ENCODE measurements around the gene DOK1.

DOK1 gene

DNA sequence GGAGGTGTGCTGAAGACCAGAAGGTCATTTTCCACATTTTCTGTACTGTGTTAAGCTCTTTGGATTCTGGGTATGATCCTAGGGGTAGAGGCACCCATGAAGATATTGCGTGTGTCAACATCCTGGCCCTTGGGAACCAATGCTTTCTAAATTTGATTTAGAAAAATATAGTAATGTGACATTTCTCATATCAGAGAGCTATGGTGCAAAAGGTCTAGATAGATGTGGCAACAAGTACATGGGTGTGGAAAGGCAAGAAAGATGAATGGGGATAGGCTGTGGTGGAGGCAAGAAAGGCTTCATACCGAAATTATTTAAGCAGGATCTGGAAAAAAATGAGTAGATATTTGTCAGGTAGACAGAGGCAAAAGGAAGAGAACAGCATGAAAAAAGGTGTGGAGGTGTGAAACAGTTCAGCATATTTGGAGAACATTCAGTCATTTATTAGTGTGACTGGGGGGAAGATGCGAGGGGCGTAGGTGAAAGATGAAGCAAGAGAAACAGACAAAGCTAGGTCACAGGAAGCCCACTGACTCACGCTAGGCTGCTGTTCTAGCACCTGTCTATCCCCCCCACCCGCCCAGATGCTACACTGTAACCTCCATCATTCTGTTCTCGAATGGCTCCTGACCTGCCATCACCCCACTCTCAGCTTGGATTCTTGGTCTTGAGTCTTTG, 11.7 kb downstream of the DOK1 start:
- peaks cover 38% of the 10 kb centered on the region for H3K4me1 Mint-ChIP-seq (ENCODE audit: low read depth)
- H3K9me3 Mint-ChIP-seq, result no peaks in the 10 kb centered on the region
- no peaks in the 10 kb centered on the region for H3K36me3 Mint-ChIP-seq (ENCODE audit: low read depth)
- peak overlapping the region; percentile 90 for H3K27ac Mint-ChIP-seq
- H3K4me3 Mint-ChIP-seq, result peak overlapping the region; percentile 68
- H3K27me3 Mint-ChIP-seq, result peaks cover 27% of the 10 kb centered on the region

DNA sequence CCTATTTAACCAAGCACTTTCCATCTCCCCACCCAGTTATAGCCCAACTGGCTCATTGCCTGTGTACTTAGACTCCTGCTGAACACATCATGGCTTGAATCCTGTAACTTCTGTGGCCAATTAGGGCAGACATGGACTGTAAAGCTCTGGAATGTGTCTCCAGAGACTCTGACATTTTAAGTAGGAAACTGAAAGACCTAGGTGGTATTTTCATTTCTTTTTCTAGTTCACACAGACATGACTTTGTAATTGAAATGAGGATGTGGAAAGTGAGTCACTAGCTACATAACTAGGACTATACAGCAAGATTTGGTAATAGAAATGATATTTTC, 12.2 kb downstream of the DOK1 start:
- H3K4me3 Mint-ChIP-seq, result peak overlapping the region; percentile 68
- H3K27me3 Mint-ChIP-seq, result peaks cover 22% of the 10 kb centered on the region
- H3K27ac Mint-ChIP-seq, result peak overlapping the region; percentile 90
- peaks cover 38% of the 10 kb centered on the region for H3K4me1 Mint-ChIP-seq (ENCODE audit: low read depth)
- H3K9me3 Mint-ChIP-seq, result no peaks in the 10 kb centered on the region
- H3K36me3 Mint-ChIP-seq (ENCODE audit: low read depth), result no peaks in the 10 kb centered on the region

DNA sequence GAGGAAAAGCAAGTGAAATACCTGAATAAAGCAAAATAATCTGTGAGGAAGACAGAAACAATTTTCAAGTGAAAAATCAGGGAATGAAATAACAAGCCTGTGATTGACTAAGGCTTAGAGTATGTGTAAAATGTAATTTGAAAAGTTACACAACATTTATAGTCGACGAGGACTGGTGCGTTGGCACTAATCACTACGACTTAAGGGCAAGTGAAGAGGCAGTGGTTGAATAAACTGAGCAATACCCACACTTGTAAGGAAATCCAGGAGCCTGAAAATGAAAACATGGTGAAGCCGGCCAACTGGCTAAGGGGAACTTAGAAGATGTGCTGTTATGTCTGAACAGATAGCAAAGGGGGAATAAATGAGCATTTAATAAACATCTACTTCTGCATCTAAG, 13.4 kb downstream of the DOK1 start:
- peaks cover 43% of the 10 kb centered on the region for H3K4me1 Mint-ChIP-seq (ENCODE audit: low read depth)
- H3K27me3 Mint-ChIP-seq, result peaks cover 13% of the 10 kb centered on the region
- H3K36me3 Mint-ChIP-seq (ENCODE audit: low read depth), result no peaks in the 10 kb centered on the region
- H3K4me3 Mint-ChIP-seq, result no peak overlapping the region
- peak overlapping the region; percentile 1 for H3K27ac Mint-ChIP-seq
- H3K9me3 Mint-ChIP-seq, result no peaks in the 10 kb centered on the region

DNA sequence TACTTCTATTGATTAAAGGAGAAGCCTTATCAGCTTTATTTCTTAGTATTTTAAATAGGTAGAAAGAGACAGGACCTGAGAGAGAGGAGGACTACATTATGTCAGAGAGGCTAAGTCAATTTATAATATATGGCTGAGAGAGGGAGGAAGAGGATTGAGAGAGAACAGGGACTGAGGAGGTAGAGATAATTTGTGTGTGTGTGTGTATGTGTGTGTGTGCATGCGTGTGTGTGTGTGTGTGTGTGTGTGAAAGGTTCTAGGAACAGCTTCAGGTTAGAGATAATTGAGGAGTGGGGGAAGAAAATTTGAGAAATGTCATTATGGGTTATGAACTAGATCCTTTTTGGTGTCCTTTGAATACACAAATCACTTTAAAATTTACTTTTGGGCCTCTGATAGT, 15.2 kb downstream of the DOK1 start:
- Mint-ChIP-seq H3K9me3 (peaks cover 5% of the 10 kb centered on the region), H3K4me1 (ENCODE audit: low read depth) (peaks cover 57% of the 10 kb centered on the region), H3K36me3 (ENCODE audit: low read depth) (no peaks in the 10 kb centered on the region), H3K27ac (no peak overlapping the region), H3K4me3 (no peak overlapping the region), H3K27me3 (peaks cover 8% of the 10 kb centered on the region)

DNA sequence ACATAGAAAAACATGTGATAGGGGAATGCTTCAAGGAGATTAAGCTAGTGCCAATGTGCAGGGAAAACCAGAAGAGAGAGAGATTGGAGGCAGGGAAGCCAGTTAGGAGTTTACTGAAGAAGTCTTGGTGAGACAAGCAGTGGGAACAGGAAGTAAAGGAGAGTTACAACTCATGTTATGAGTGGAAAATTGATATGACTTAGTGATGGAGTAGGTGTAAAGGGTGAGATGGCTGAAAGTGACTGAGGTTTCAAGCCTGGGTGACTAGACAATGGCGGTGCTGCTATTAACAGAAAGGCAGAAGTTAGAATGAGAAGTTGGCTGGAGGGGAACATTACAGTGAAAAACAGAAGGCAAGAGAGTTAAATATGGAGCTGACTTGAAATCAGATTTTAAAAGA, 16.5 kb downstream of the DOK1 start:
- Mint-ChIP-seq H3K4me1 (ENCODE audit: low read depth) (peaks cover 53% of the 10 kb centered on the region), H3K9me3 (peaks cover 6% of the 10 kb centered on the region), H3K27me3 (peaks cover 8% of the 10 kb centered on the region), H3K36me3 (ENCODE audit: low read depth) (no peaks in the 10 kb centered on the region), H3K4me3 (no peak overlapping the region), H3K27ac (no peak overlapping the region)

DNA sequence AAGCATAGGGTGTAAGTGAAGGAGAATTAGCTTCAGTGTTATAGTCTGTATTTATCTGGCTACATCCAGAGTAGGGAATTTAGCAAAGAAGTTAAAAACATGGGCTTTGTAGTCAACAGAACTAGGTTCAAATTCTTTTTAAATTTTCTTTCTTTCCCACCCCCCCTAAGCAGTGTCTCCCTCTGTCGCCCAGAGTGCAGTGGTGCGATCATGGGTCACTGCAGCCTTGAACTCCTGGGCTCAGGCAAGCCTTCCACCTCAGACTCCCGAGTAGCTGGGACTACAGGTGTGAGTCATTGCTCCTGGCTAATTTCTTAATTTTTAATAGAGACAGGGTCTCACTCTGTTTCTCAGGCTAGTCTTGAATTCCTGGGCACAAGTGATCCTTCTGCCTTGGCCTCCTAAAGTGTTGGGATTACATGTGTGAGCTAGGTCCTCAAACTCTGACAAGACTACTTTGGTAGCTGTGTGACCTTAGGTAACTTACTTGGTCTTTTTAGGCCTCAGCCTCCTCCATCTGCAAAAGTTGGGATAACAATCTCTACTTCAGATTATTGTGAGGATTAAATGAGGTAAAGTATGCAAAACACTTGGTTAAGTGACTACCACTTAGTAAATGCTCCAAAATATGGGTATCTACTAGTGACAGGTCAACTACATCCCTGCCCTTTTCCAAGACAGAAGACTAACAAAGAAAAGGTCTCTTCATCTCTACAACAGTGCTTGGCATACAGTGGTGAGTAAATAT, 17.8 kb downstream of the DOK1 start:
- Mint-ChIP-seq H3K27ac (no peak overlapping the region), H3K9me3 (peaks cover 6% of the 10 kb centered on the region), H3K4me1 (ENCODE audit: low read depth) (peaks cover 45% of the 10 kb centered on the region), H3K27me3 (peaks cover 8% of the 10 kb centered on the region), H3K4me3 (no peak overlapping the region), H3K36me3 (ENCODE audit: low read depth) (no peaks in the 10 kb centered on the region)

DNA sequence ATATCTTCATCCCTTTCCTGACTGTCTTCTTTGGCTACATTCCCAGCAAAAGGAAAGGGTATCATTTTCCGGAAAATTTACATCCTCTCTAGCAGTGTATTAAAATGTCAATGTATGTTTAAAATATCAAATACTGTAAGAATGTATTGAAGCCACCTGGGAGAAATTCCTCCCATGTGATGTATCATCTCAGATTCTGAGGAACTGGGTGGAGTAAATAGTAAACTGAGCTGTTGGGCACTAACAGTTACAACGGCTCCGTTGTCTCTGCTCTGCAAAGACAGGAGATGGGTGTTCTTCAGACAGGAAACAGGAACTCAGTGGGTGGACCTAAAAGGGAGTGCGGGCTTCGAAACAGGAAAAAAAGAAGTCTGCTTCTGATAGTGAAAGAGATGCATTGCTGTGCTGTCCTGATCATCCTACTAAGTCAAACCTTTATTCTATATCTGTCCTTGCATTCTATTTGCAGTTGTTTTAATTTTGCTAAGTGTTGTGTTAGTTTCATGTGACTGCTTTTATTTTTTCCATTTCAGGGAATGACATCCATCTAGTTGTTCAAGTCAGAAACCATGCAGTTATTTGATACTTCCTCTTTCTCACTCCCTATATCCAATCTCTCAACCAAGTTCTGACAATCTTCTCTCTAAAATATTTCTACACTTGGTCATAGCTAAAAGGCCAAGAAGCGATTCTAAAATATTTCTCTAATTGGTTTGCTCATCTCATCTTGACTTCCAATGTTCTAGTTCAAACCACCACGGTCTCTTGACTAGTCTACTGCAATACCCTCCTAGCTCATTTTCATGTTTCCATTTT, 19.4 kb downstream of the DOK1 start:
- Mint-ChIP-seq H3K4me3 (peak overlapping the region; percentile 63), H3K36me3 (ENCODE audit: low read depth) (no peaks in the 10 kb centered on the region), H3K27ac (peak overlapping the region; percentile 73), H3K4me1 (ENCODE audit: low read depth) (peaks cover 34% of the 10 kb centered on the region), H3K27me3 (no peaks in the 10 kb centered on the region), H3K9me3 (peaks cover 6% of the 10 kb centered on the region)

DNA sequence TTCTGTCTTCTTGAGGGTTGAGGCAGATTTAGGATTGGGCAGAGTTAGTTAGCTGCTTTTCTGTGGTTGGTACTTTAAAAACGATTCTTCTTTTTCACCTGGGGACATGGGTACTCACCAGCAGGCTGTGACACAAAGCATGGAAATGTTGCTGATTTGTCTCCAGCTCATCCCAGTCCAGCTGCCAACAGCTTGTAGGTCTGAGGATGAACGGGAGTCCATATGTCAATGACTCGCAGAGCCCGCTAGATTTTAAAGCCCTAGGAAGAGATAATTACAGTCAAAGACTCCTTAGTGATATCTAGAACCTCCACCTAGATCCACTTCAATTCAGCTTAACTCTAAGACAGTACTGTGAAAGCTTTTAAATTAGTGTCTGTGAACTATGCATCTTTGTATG, 20.8 kb downstream of the DOK1 start:
- Mint-ChIP-seq H3K4me3 (no peak overlapping the region), H3K4me1 (ENCODE audit: low read depth) (peaks cover 32% of the 10 kb centered on the region), H3K36me3 (ENCODE audit: low read depth) (no peaks in the 10 kb centered on the region), H3K27ac (no peak overlapping the region), H3K9me3 (peaks cover 6% of the 10 kb centered on the region), H3K27me3 (no peaks in the 10 kb centered on the region)

DNA sequence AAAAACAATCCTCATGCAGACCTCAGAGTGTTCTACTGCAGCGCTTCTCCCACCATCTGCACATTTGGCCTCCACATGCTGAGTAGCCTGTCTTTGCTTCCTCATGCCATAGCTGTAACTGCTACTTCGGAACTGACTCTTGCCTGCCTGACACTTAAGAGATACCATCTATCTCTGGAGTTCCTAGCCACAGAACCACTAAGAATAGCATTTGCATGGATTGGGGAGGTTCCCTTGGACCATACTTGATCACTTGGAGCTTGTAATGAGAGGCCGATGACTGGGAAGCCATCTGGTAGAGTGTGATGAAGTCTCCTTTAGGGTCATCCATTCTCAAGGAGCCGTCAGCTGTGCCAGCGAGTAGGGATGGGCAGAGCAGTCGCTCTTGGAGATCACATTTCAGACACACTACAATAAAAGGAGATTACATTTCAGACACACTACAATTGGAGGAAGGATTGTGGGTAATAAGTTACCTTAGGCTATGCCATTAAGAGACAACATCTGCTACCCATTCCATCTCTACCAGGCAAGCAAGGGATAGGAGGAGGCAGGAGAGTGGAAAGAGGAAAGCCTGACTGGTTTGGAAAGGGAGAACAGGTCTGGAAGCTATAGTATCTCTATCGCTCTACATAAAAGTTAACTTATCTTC, 21.8 kb downstream of the DOK1 start:
- Mint-ChIP-seq H3K4me1 (ENCODE audit: low read depth) (peaks cover 32% of the 10 kb centered on the region), H3K4me3 (no peak overlapping the region), H3K27ac (no peak overlapping the region), H3K27me3 (peaks cover 3% of the 10 kb centered on the region), H3K36me3 (ENCODE audit: low read depth) (no peaks in the 10 kb centered on the region), H3K9me3 (peaks cover 6% of the 10 kb centered on the region)

DNA sequence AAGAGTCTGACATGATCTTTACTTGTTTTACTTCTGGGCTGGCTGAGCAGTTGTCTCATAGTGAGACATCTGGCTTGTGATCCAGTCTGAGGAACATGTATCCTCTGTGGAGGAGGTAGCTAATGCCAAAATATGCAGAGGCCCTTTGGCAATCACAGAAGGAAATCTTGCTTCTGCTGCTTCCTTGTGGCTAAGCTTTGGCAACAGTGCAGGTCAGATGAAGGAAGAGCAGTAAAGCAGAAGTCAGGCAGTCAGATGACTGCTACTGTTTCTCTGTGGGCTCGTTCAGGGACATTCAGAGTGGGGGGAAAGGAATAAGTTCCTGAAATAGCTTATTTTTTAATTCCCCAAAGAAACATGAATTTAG, 22.3 kb downstream of the DOK1 start:
- no peak overlapping the region for H3K27ac Mint-ChIP-seq
- peaks cover 32% of the 10 kb centered on the region for H3K4me1 Mint-ChIP-seq (ENCODE audit: low read depth)
- peaks cover 6% of the 10 kb centered on the region for H3K9me3 Mint-ChIP-seq

DNA sequence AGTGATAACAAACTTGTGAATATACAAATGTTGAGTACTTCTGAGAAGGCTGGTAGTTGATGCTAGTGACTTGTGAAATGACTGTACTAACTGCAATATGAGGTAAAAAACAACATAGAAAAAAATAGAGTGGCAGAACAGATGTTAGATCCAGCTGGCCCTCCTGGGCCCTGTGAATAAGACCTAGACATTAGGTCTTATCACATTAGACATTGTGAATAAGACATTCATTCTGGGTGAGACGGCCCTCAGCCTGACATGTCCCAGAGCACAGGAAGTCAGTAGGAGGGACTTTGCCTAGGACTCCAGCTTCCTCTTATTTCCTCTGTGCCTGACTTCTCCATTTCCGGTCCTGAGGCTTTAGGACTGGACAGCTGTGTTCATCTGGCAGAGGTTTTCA, 22.9 kb downstream of the DOK1 start:
- no peak overlapping the region for H3K27ac Mint-ChIP-seq
- H3K4me3 Mint-ChIP-seq, result no peak overlapping the region
- peaks cover 3% of the 10 kb centered on the region for H3K27me3 Mint-ChIP-seq
- peaks cover 26% of the 10 kb centered on the region for H3K4me1 Mint-ChIP-seq (ENCODE audit: low read depth)
- H3K36me3 Mint-ChIP-seq (ENCODE audit: low read depth), result no peaks in the 10 kb centered on the region
- peaks cover 6% of the 10 kb centered on the region for H3K9me3 Mint-ChIP-seq

More for the DNA sequence above, 22.3 kb downstream of the DOK1 start:
- H3K36me3 Mint-ChIP-seq (ENCODE audit: low read depth), result no peaks in the 10 kb centered on the region
- no peak overlapping the region for H3K4me3 Mint-ChIP-seq
- peaks cover 3% of the 10 kb centered on the region for H3K27me3 Mint-ChIP-seq

DNA sequence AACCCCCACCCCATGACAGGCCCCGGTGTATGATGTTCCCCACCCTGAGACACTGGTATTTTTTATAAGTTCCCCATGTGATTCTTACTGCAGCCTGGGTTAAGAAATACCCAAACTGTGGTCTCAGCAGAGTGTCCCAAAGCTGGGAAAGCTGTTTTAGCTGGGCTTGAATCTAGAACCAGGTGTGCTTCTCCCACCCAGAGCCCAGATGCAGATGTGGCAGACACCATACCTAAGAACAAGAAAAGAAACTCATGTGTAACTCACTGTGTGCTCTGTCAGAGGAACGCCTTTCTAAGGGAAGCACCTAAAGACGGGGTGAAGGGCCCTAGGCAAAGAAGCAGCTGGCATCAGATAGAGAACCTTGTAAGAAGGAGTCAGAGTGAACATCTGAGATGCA, 23.9 kb downstream of the DOK1 start:
- no peaks in the 10 kb centered on the region for H3K36me3 Mint-ChIP-seq (ENCODE audit: low read depth)
- peaks cover 6% of the 10 kb centered on the region for H3K9me3 Mint-ChIP-seq
- H3K4me3 Mint-ChIP-seq, result no peak overlapping the region
- H3K4me1 Mint-ChIP-seq (ENCODE audit: low read depth), result peaks cover 24% of the 10 kb centered on the region
- no peak overlapping the region for H3K27ac Mint-ChIP-seq
- H3K27me3 Mint-ChIP-seq, result peaks cover 3% of the 10 kb centered on the region

DNA sequence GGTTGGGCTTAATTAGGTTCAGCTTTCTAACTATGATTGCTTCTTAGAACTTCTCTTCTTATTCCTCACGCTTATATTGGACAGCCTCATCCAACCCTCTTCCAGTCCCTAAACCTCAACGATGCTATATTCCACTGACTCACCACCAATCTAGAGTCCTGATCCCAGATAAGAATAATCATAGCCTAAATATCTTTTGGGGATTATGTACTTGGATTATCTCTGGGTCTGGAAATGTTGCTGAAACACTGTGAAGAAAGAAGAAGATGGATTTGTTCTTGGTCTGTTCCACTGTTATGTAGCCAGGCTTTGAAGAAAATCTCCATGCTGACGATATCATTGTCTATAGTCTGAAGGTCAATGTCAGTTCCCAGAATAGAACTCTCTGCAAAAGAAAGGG, 26.9 kb downstream of the DOK1 start:
- no peak overlapping the region for H3K4me3 Mint-ChIP-seq
- peaks cover 3% of the 10 kb centered on the region for H3K27me3 Mint-ChIP-seq
- no peaks in the 10 kb centered on the region for H3K9me3 Mint-ChIP-seq
- no peaks in the 10 kb centered on the region for H3K36me3 Mint-ChIP-seq (ENCODE audit: low read depth)
- H3K4me1 Mint-ChIP-seq (ENCODE audit: low read depth), result peaks cover 35% of the 10 kb centered on the region
- H3K27ac Mint-ChIP-seq, result no peak overlapping the region

DNA sequence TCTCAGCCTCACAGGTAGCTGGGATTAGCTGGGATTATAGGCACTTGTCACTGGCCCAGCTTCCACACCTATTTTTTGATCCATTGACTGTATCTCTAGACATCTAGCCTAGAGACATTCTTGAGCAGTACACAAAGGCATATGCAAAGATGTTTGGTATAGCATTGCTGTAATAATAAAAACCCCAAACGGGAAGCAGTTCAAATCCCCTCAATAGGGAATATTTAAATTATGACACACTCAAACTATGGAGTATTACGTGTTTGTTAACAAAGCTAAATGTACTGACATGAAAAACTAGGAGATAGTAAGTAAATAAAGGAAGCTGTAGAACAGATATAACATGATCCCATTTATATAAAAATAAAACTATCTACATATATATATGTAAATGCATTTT, 27.7 kb downstream of the DOK1 start:
- Mint-ChIP-seq H3K9me3 (no peaks in the 10 kb centered on the region), H3K4me1 (ENCODE audit: low read depth) (peaks cover 34% of the 10 kb centered on the region), H3K36me3 (ENCODE audit: low read depth) (no peaks in the 10 kb centered on the region), H3K27me3 (peaks cover 3% of the 10 kb centered on the region), H3K4me3 (no peak overlapping the region), H3K27ac (no peak overlapping the region)

DNA sequence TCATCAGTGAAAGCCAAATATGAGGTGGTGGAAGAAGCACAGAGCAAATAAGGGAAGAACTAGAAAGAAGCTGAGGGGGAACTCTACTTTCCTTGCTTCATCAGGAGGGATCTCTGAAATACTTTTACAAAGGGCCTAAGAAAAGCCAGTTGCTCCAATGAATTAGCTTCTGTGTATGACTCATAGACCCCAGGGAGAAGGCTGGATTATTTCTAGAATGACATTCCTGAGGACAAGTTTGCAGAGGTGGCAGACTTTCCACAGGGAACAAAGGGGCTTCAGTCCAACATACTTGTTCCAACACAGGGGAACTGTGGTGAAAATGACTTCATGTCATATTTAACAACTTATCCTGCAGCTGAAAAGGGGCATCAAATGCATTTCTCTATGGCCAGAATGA, 29.0 kb downstream of the DOK1 start:
- H3K4me3 Mint-ChIP-seq, result no peak overlapping the region
- H3K9me3 Mint-ChIP-seq, result no peaks in the 10 kb centered on the region
- no peak overlapping the region for H3K27ac Mint-ChIP-seq
- H3K27me3 Mint-ChIP-seq, result peaks cover 3% of the 10 kb centered on the region
- H3K4me1 Mint-ChIP-seq (ENCODE audit: low read depth), result peaks cover 27% of the 10 kb centered on the region
- no peaks in the 10 kb centered on the region for H3K36me3 Mint-ChIP-seq (ENCODE audit: low read depth)
